HepG2 (cell line): ENCODE measurements around the gene NMBR. TPM values are rescaled to one million over a fixed set of nuclear protein-coding genes. Genes with fewer than 3 reads are reported as not detected.

Experiments used
- ATAC-seq: fragments of 200-7000 bp; cut with Tn5 transposase; 3 replicates; pipeline ENCODE4 v1.9.1; 2020; ENCODE audit warnings: mild to moderate bottlenecking, moderate library complexity
- BruUV-seq: library from RNA; stranded (reverse); fragments of 400-500 nt; replicated peaks from 2 replicates; lab custom pipeline; 2021; lab: Mats Ljungman, UMichigan
- CTCF ChIA-PET: fragments of 300-600 bp; formaldehyde crosslinking; extraction: SDS; loops from one replicate; lab custom pipeline; 2021; ENCODE audit warnings: low total read pairs, inconsistent platforms, low intra/inter-chr PET ratio; lab: Yijun Ruan, JAX
- POLR2A ChIA-PET: fragments of 350-600 bp; sonication (Branson Sonifier 250); formaldehyde crosslinking; loops from one replicate; lab custom pipeline; 2020; ENCODE audit warnings: antibody characterized with exemption, inconsistent platforms; lab: Yijun Ruan, JAX
- DNase-seq: peaks from one replicate; pipeline ENCODE4 v3.0.0-alpha.2; 2015; ENCODE audit warnings: low spot score
- FAIRE-seq: peaks from 3 replicates; lab custom pipeline; 2011; peaks lifted over from hg19 to GRCh38; lab: Jason Lieb, UNC
- H2AFZ ChIP-seq: one replicate; pipeline ENCODE4 v1.6.1; 2011; ENCODE audit warnings: low read length, inconsistent platforms
- H3K27ac ChIP-seq: fragments of 300-600 bp; 3 replicates; pipeline ENCODE4 v1.8.0; 2011; ENCODE audit warnings: mixed run types, mild to moderate bottlenecking, mixed read lengths, low read length, inconsistent platforms; ENCODE audit not compliant: insufficient read depth; ENCODE audit errors: extremely low read length
- H3K27me3 ChIP-seq, 2 experiments: fragments of 200-600 bp in 1 of 2; 2 replicates in 1 of 2; 3 replicates in 1 of 2; pipeline versions ENCODE4 v1.6.0 to v1.8.0; 2011; ENCODE audit warnings: low read length in 2 of 2, mild to moderate bottlenecking in 2 of 2, moderate library complexity in 2 of 2, inconsistent platforms in 1 of 2; ENCODE audit not compliant: insufficient read depth in 2 of 2, control insufficient read depth in 1 of 2
- H3K36me3 ChIP-seq, 2 experiments: fragments of 200-600 bp in 1 of 2; replicated peaks in 1 of 2; 2 replicates in 1 of 2; 3 replicates in 1 of 2; pipeline versions ENCODE4 v1.5.1 to v1.8.0; 2011; ENCODE audit warnings: low read length in 2 of 2, inconsistent platforms in 1 of 2; ENCODE audit not compliant: insufficient read depth in 2 of 2, control insufficient read depth in 1 of 2
- H3K4me1 ChIP-seq: 2 replicates; pipeline ENCODE4 v1.5.1; 2012; ENCODE audit warnings: low read length, inconsistent platforms; ENCODE audit not compliant: insufficient read depth
- H3K4me2 ChIP-seq: 2 replicates; pipeline ENCODE4 v1.6.0; 2011; ENCODE audit warnings: low read depth, low read length, inconsistent platforms
- H3K4me3 ChIP-seq, 3 experiments: fragments of 200-600 bp in 1 of 3; sonication (generic), shearing (Covaris generic) in 1 of 3; replicated peaks in 1 of 3; 2 replicates each; pipeline ENCODE4 v1.5.1; 2011 to 2016; ENCODE audit warnings: low read length in 3 of 3, inconsistent platforms in 2 of 3, low read depth in 2 of 3, mild to moderate bottlenecking in 2 of 3, control low read depth in 1 of 3, mixed read lengths in 1 of 3; ENCODE audit not compliant: insufficient read depth in 1 of 3
- H3K79me2 ChIP-seq: one replicate; pipeline ENCODE4 v1.6.1; 2011; ENCODE audit warnings: low read length, inconsistent platforms; ENCODE audit not compliant: insufficient read depth
- H3K9ac ChIP-seq: 2 replicates; pipeline ENCODE4 v1.6.0; 2011; ENCODE audit warnings: mild to moderate bottlenecking, low read depth, low read length, inconsistent platforms; ENCODE audit not compliant: insufficient read depth
- H3K9me3 ChIP-seq: 2 replicates; pipeline ENCODE4 v1.5.1; 2012; ENCODE audit warnings: mild to moderate bottlenecking, low read length
- H4K20me1 ChIP-seq: 2 replicates; pipeline ENCODE4 v1.6.0; 2011; ENCODE audit warnings: inconsistent platforms, mild to moderate bottlenecking, low read length, moderate library complexity; ENCODE audit not compliant: insufficient read depth
- AFF4 ChIP-seq: sonication (generic); formaldehyde crosslinking; IDR thresholded peaks from 2 replicates; pipeline ENCODE4 v1.4.0; 2020; ENCODE audit warnings: missing genetic modification reagents
- POLR2AphosphoS5 ChIP-seq: IDR thresholded peaks from 2 replicates; pipeline ENCODE4 v1.6.1; 2012; ENCODE audit warnings: low read depth, low read length
- TSC22D2 ChIP-seq: sonication (generic); formaldehyde crosslinking; IDR thresholded peaks from 2 replicates; pipeline ENCODE4 v1.5.1; 2020; ENCODE audit warnings: missing genetic modification reagents, mild to moderate bottlenecking, borderline replicate concordance
- ZBTB1 ChIP-seq: sonication (generic); formaldehyde crosslinking; IDR thresholded peaks from 2 replicates; pipeline ENCODE4 v1.4.0; 2020; ENCODE audit warnings: missing genetic modification reagents, borderline replicate concordance
- ZNF18 ChIP-seq: sonication (generic); formaldehyde crosslinking; IDR thresholded peaks from 2 replicates; pipeline ENCODE4 v1.8.0; 2022; ENCODE audit warnings: mild to moderate bottlenecking, missing genetic modification reagents; ENCODE audit not compliant: insufficient replicate concordance
- ZNF180 ChIP-seq: sonication (generic); formaldehyde crosslinking; IDR thresholded peaks from 2 replicates; pipeline ENCODE4 v1.4.0; 2020; ENCODE audit warnings: low read depth, missing genetic modification reagents, borderline replicate concordance
- ZSCAN21 ChIP-seq: sonication (generic); formaldehyde crosslinking; IDR thresholded peaks from 2 replicates; pipeline ENCODE4 v1.8.0; 2022; ENCODE audit warnings: mild to moderate bottlenecking, missing genetic modification reagents, moderate library complexity, borderline replicate concordance
- in situ Hi-C: cut with HindIII; loops from 2 replicates; pipeline ENCODE4 v1.10.0; 2017; ENCODE audit warnings: low pct_unique_long_range_greater_than_20kb; ENCODE audit not compliant: extremely low pct_ligation_motif_present
- intact Hi-C: fragments of 100-400 bp; cut with micrococcal nuclease; formaldehyde crosslinking; loops from one replicate; pipeline ENCODE4 v1.10.0; 2022; ENCODE audit not compliant: unreplicated experiment
- polyA plus RNA-seq, 8 experiments: library from polyadenylated mRNA; depleted of rRNA in 3 of 8; stranded (reverse) in 7 of 8; unstranded in 1 of 8; fragments of >200 nt; fragmentation: Illumina TruSeq in 4 of 8; extraction: Trizol in 4 of 8; gene quantifications; 2 replicates each; pipeline versions ENCODE4 v1.2.1 to v1.2.3, GENCODE V29; 2011 to 2016; ENCODE audit warnings: low read depth in 4 of 8, missing spikeins in 1 of 8, mixed read lengths in 1 of 8; ENCODE audit not compliant: insufficient read depth in 1 of 8
- total RNA-seq, 5 experiments: library from RNA; depleted of rRNA; stranded (reverse); fragments of >200 nt; fragmentation: Illumina TruSeq; extraction: Trizol; gene quantifications; 2 replicates each; pipeline ENCODE4 v1.2.3, GENCODE V29; 2016; ENCODE audit warnings: low read depth in 1 of 5

NMBR gene
- total and polyA plus RNA-seq, 2 of the 13 experiments (the other 11 are each of a cell fraction or from before 2014, with no cell fraction given) = not detected

GRCh38 chr6:142178129-142178528 lies 31.2 kb upstream of the NMBR start:
- ATAC-seq (no peak), FAIRE-seq (no peak), DNase-seq (no peak)
- peaks cover 7 to 34% of the 10 kb centered on the region in 2 experiments for H3K36me3 ChIP-seq
- intact Hi-C loops = no loop called here
- no peaks in the 10 kb centered on the region for H3K79me2 ChIP-seq
- H3K27ac ChIP-seq = no peak overlapping the region
- ChIA-PET POLR2A (interaction anchor here (0.9 kb wide), 1 partner anchor 31 kb away, joined by 3 read pairs; the partner anchor contains the start of genes NMBR and VTA1), CTCF (no interaction called here)
- in situ Hi-C loops = no loop called here
- no peak overlapping the region for H3K9ac ChIP-seq
- no peak overlapping the region for H2AFZ ChIP-seq
- no TSS peak for BruUV-seq
- H3K4me1 ChIP-seq = no peaks in the 10 kb centered on the region
- TF ChIP-seq ZNF18 (CRISPR knock-in tag) (no peak), ZSCAN21 (no peak), TSC22D2 (CRISPR knock-in tag) (no peak), AFF4 (no peak), ZBTB1 (CRISPR knock-in tag) (no peak), POLR2AphosphoS5 (no peak), ZNF180 (CRISPR knock-in tag) (no peak)
- H3K9me3 ChIP-seq = no peaks in the 10 kb centered on the region
- no peaks in the 10 kb centered on the region for H4K20me1 ChIP-seq
- no peaks in the 10 kb centered on the region for H3K27me3 ChIP-seq
- H3K4me3 ChIP-seq = no peak overlapping the region
- H3K4me2 ChIP-seq = no peak overlapping the region
